GM18502 (cell line): ENCODE measurements around the gene SRRM3.
"Not testable (repeated sequence)": the region's sequence is repeated elsewhere in the genome, so short reads cannot be mapped to it uniquely, and the experiment has no call there.

ENCODE experiments used
- ATAC-seq: cut with Tn5 transposase; IDR thresholded peaks from one replicate; pipeline ENCODE4 v1.9.1; 2021; ENCODE audit warnings: mild to moderate bottlenecking; ENCODE audit not compliant: unreplicated experiment, poor library complexity

The SRRM3 gene

GRCh38 chr7:76260171-76260703 lies 58.5 kb downstream of the SRRM3 start:
- ATAC-seq: no peak

GRCh38 chr7:76261329-76261728 lies 59.6 kb downstream of the SRRM3 start:
- no peak for ATAC-seq

- ATAC-seq: no peak
Measured at GRCh38 chr7:76261931-76262330, 60.2 kb downstream of the SRRM3 start.

- ATAC-seq: no peak
Measured at GRCh38 chr7:76262683-76263402, 61.1 kb downstream of the SRRM3 start.

- no peak for ATAC-seq
Measured at GRCh38 chr7:76265299-76265698, 63.6 kb downstream of the SRRM3 start.

GRCh38 chr7:76267107-76267893 lies 65.6 kb downstream of the SRRM3 start:
- no peak for ATAC-seq

GRCh38 chr7:76267894-76268183 lies 66.1 kb downstream of the SRRM3 start:
- no peak for ATAC-seq

DNA sequence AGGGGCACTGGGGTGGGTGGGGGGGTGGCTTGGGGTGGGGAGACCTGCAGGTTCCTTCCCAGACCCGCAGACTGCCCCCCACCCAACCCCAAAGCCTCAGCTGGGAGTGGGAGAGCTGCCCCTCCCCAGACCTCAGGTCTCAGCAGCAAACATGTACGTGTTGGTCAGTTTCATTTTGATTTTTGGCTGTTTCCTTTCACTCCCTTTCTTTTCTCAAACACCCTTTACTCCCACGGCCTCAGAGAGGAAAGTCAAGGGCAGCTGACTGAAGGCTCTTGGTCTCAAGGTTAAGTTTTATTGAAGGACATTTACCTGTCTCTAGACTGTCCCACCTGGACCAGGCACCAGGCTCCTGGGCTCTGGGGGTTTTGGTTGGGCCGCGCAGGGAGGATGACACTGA lies 66.7 kb downstream of the SRRM3 start:
- no peak for ATAC-seq

DNA sequence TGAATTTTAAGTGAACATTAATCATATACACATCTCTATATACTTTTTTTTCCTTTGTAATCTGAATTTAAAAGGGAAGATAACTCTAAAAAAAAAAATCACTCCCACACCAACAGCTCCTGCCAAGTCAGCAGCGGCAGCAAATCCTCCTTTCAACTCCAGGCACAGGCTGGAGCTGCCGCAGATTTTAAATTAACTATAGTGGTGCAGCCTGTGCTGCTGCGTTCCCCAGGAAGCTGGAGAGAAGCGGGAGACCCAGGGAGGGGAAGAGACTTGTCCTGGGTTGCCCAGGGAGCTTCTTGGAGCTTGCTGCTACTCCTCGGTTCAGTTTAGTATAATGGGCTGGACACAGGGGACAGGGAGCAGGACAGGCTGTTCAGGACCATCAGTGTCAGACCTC lies 68.2 kb downstream of the SRRM3 start:
- ATAC-seq: no peak

GRCh38 chr7:76271384-76271783 lies 69.7 kb downstream of the SRRM3 start:
- ATAC-seq: not testable (repeated sequence)

- no peak for ATAC-seq
Measured at GRCh38 chr7:76272142-76272541, 70.4 kb downstream of the SRRM3 start.

DNA sequence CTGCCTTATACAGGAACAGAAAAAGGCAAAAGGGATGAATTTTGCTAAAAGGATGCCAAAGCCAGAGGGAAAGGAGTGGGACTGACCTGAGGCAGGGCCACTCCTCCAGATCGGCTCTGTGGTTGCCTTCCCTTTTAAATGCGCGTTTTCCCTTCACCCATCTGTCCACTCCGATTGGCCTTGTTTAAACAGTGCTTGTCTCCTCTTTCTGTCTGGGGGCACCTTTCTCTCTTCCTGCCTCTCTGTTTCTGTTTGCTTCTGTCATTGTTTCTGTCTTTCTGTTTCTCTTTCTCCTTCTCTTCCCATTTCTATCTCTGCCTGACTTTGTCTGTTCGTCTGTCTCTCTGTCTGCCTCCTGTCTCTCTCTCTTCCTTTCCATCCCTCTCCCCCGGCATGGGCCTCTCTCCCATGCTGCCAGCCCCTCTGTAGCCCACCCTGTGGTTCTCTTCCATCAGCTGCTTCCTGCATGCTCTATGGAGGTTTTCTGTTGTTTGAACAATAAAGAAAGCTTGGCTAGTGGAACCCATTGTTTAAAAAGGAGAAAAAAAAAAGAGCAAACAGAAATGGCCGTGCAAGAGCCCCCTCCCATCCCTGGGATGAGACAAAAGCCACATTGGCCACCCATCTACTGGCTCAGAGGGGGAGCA lies 71.3 kb downstream of the SRRM3 start:
- ATAC-seq: peak; percentile 55

DNA sequence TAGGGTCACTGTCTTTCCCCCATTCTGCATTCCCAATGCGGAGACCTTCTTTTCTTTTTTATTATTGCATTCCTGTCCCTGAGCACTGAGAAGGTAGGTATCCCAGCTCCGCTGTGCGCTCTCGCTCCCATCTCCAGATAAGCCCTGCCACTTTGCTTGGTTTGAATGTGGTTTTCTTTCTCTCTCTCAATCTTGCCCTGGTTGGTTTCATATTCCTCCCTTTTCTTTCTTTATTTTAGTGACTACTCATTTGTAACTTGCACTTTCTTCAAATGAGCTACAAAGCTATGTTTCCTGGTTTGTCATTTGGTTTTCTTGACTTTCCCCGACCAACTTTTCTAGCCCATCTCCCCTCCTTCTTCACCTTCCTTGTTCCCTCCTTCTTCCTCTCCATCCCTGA lies 71.8 kb downstream of the SRRM3 start:
- no peak for ATAC-seq

DNA sequence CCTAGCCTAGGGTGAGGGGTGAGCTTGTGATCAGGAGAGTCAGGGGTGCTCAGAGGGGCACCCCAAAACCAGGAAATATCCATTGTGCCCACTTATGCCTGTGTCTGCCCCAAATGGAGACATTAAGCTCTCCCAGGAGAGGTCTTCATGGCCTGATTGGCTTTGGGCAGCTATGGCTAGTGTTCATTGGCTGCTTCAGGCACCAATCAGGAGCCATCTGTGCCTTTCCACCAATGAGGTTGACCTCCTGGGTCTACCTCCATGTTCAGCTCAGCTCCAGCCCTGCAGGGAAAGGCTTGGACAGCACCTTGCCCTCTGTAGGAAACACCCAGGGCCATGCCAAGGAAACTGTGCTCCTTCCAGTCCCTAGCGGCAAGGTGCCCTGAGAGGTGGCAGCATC lies 76.8 kb downstream of the SRRM3 start:
- ATAC-seq: no peak

GRCh38 chr7:76280408-76280807 lies 78.7 kb downstream of the SRRM3 start:
- ATAC-seq: no peak

GRCh38 chr7:76281006-76281705 lies 79.5 kb downstream of the SRRM3 start:
- ATAC-seq: no peak

DNA sequence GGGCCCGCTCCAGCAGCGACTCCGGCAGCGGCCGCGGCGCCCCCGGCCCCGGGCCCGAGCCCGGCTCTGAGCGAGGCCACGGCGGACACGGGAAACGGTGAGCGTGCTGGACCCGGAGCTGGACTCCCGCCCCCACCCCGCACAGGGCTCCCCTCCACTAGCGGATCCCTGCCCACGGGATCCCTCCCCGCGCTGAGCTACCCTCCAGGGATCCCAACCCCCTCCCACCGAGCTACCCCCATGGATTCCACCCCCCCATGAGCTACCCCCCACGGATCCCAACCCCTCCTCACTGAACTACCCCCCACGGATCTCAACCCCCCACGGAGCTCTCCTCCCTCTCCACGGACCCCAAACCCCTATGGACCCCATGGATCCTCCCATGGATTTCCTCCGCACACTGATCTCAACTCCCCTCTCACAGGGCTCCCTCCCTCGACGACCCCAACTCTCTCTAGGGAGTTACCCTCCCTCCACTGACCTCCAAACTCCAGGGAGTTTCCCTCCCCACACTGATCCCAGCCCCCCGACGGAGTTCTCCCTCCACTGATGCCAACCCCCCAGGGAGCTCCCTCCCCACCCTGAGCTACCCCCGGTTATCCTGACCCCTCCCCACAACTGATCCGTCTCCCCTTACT lies 80.1 kb downstream of the SRRM3 start:
- ATAC-seq: no peak

DNA sequence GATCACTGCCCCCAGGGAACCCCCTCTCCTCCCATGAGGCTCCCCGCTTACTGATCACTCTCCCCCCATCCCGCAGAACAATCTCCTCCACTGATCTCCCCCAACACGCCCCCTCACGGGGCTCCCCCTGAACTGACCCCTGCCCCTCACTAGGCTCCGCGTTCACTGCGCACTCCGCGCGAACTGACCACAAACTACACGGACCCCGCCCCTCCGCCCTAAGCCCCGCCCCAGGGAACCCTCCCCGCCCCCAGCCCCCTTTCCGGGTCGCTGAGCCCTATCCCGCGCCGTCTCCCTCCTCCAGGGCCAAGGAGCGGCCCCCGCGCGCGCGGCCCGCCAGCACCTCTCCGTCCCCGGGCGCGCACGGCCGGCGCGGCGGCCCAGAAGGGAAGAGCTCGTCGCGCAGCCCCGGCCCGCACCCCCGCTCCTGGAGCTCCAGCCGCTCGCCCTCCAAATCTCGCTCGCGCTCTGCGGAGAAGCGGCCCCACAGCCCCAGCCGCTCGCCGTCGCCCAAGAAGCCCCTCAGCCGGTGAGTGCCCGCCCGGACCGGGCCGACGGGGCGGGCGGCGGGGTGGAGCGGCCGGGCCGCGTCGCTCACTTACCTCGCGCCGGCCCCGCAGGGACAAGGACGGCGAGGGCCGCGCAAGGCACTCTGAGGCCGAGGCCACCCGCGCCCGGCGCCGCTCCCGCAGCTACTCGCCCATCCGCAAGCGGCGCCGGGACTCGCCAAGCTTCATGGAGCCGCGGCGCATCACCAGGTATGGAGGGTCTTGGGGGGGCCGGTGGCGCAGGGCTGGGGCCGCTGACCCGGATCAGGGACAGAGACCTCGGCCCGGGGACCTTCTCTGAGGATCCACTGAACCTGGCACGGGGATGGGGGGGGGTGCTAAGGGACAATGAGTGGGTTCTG lies 80.9 kb downstream of the SRRM3 start:
- ATAC-seq: no peak
